IPS-18c (cell line): ENCODE results near the gene CYP3A4.
"Not testable (repeated sequence)": the region's sequence is repeated elsewhere in the genome, so short reads cannot be mapped to it uniquely, and the experiment has no call there.

Experiments used
- H3K4me3 ChIP-seq: 2 replicates; pipeline ENCODE4 v1.7.0; 2013; ENCODE audit warnings: low read depth, mild to moderate bottlenecking, low read length, moderate library complexity; ENCODE audit not compliant: insufficient read depth
- H3K9me3 ChIP-seq: one replicate; pipeline ENCODE4 v1.6.1; 2013; ENCODE audit warnings: mild to moderate bottlenecking, low read length, moderate library complexity; ENCODE audit not compliant: control insufficient read depth, insufficient read depth

The CYP3A4 gene

GRCh38 chr7:99772565-99772964, 11.4 kb downstream of the CYP3A4 start:
- Histone ChIP-seq H3K4me3 (no peak overlapping the region), H3K9me3 (no peaks in the 10 kb centered on the region)

GRCh38 chr7:99769494-99769893, 14.5 kb downstream of the CYP3A4 start:
- H3K4me3 ChIP-seq, H3K9me3 ChIP-seq: not testable (repeated sequence)

DNA sequence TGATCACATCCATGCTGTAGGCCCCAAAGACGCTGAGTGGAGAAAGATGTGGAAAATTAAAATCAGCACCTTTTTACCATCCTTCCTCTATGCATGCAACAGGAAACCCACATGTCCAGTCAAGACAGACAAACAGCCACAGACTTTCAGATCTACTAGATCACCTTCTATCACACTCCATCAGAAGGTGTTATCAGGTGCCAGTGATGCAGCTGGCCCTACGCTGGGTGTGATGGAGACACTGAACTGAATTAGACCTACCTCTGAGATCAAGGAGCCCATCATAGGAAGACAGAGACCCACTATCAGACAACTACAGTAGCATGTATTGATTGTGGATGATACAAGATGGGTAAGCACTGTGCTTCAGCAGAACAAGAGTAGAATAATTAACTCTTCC, 15.5 kb downstream of the CYP3A4 start:
- no peak overlapping the region for H3K4me3 ChIP-seq
- H3K9me3 ChIP-seq: no peaks in the 10 kb centered on the region

DNA sequence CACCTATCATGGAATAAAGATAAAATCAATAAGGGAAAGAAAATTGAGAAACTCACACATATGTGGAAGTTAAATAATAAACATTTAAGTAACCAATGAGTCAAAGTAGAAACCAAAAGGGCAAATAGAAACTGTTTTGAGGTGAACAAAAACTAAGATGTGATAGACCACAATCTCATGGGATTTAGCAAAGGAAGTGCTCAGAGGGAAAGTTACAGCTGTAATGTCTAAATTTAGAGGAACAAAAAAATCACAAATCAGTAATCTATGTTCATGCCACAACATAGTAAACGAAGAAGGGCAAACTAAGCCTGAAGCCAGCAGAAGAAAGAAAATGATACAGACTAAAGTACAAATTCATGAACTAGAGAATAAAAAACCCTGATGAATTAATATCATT, 16.3 kb downstream of the CYP3A4 start:
- Histone ChIP-seq H3K4me3 (no peak overlapping the region), H3K9me3 (no peaks in the 10 kb centered on the region)

GRCh38 chr7:99766484-99767099, 17.4 kb downstream of the CYP3A4 start:
- Histone ChIP-seq H3K4me3 (no peak overlapping the region), H3K9me3 (no peaks in the 10 kb centered on the region)

GRCh38 chr7:99764478-99764877, 19.5 kb downstream of the CYP3A4 start:
- H3K9me3 ChIP-seq: no peaks in the 10 kb centered on the region
- H3K4me3 ChIP-seq: no peak overlapping the region

DNA sequence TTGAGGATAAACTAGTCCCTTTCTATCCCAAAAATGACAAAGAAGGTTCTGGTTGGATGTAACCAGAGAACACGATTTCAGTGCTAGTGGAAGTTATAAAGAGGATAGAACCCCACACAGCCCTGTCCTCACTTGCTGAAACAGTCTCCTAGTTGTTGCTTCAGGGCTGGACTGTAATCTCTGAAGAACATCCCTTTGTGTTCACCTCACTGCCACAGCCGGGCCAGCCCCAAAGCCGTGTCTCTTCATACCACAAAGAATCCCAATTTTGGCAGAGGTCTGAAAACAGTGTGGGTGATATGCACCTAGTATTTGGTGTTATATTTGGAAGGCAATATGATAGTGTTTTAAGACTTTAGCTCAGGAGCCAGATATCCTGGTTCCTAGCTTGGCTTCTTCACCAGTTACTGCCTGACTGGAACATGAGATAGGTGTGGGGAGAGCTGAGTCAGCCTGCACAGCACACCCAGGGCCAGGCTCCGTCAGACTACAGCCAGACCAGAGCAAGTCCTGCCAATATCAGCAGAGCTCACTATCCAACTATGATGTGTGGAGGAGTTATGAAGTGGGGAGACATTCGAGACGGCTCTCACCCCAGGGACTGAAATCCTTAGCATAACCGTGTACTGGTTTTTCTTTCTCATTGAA, 21.2 kb downstream of the CYP3A4 start:
- Histone ChIP-seq H3K9me3 (no peaks in the 10 kb centered on the region), H3K4me3 (no peak overlapping the region)

DNA sequence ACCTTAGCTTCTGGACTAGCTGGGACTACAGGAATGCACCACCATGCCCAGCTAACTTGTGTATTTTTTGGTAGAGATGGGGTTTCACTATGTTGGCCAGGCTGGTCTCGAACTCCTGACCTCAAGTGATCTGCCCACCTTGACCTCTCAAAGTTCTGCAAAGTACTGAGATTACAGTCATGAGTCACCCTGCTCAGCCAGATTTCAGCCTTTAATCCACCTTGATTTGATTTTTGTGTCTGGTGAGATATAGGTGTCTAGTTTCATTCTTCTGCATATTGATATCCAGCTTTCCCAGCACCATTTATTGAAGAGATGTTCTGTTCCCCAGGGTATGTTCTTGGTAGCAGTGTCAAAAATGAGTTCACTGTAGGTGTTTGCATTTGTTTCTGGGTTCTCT, 28.9 kb downstream of the CYP3A4 start:
- Histone ChIP-seq H3K9me3 (no peaks in the 10 kb centered on the region), H3K4me3 (no peak overlapping the region)

- Histone ChIP-seq H3K4me3 (no peak overlapping the region), H3K9me3 (no peaks in the 10 kb centered on the region)
Observed at GRCh38 chr7:99752356-99752755, 31.6 kb downstream of the CYP3A4 start.

- H3K4me3 ChIP-seq, H3K9me3 ChIP-seq: not testable (repeated sequence)
Observed at GRCh38 chr7:99751322-99752052, 32.5 kb downstream of the CYP3A4 start.

DNA sequence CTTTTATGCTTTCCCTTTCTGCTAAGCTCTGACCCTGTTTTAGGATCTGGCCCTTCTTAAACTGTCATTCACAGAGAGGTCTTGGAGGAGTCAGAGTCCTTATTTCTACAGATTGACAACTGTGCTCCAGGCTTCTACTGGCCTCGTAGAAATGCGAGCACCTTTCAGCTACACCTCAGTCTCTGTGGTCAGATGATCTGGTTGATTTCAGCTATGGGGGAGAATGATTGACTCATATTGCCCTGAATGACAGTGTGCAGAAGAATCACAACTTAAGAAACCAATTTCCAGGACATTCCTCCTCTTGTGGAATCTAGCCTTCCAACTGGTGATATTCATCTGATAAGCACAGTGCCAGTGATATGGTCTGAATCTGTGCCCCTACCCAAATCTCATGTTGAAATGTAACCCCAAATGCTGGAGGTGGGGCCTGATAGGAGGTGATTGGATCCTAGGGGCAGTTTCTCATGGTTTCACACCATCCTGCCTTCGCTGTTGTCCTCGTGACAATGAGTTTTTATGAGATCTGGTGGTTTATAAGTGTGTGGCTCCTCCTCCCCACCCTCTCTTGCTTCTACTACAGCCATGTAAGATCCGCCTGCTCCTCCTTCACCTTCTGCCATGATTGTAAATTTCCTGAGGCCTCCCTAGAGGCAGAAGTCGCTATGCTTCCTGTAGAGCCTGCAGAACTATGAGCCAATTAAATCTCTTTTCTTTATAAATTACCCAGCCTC, 35.0 kb downstream of the CYP3A4 start:
- no peaks in the 10 kb centered on the region for H3K9me3 ChIP-seq
- no peak overlapping the region for H3K4me3 ChIP-seq

DNA sequence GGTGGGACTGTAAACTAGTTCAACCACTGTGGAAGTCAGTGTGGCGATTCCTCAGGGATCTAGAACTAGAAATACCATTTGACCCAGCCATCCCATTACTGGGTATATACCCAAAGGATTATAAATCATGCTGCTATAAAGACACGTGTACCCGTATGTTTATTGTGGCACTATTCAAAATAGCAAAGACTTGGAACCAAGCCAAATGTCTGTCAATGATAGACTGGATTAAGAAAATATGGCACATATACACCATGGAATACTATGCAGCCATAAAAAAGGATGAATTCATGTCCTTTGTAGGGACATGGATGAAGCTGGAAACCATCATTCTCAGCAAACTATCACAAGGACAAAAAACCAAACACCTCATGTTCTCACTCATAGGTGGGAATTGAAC, 37.1 kb downstream of the CYP3A4 start:
- H3K4me3 ChIP-seq, H3K9me3 ChIP-seq: not testable (repeated sequence)

GRCh38 chr7:99745395-99745794, 38.6 kb downstream of the CYP3A4 start:
- H3K4me3 ChIP-seq, H3K9me3 ChIP-seq: not testable (repeated sequence)

DNA sequence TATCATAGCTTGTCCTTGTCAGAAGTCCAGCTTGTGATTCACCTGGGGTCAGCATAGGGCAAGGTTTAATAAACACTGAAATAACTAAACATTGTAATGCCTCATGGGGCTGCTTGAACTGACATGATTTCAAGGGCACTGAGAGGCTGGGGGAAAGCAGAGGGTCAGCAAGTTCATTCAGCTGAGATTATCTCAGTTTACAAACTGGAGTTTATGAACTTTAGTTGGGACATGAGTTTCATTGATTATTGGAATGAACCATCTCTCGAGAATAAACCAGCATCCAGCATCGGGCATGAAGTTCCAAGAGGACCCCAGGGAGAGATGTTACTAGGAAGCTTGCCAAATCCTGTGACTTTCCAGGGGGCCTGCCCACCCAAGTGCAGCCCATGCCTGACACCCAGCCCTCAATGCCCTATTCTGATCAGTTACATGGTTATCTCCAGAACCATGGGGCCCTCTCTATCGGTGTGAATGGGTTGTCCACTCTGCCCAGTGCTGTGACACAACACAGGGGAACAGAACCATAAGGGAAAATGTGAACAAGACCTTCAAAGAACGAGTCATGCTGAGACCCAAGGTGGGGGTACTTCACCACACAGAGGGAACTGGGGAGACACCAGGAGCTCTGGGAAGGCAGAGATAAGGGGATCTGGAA, 41.1 kb downstream of the CYP3A4 start:
- no peak overlapping the region for H3K4me3 ChIP-seq
- H3K9me3 ChIP-seq: no peaks in the 10 kb centered on the region

GRCh38 chr7:99741441-99741795, 42.6 kb downstream of the CYP3A4 start:
- no peak overlapping the region for H3K4me3 ChIP-seq

GRCh38 chr7:99740573-99741440, 43.2 kb downstream of the CYP3A4 start:
- H3K9me3 ChIP-seq: peaks cover under 1% of the 10 kb centered on the region
- H3K4me3 ChIP-seq: no peak overlapping the region

More at GRCh38 chr7:99741441-99741795, 42.6 kb downstream of the CYP3A4 start:
- no peaks in the 10 kb centered on the region for H3K9me3 ChIP-seq
